Duodenal mucosa (tissue), 2 donors: ENCODE results near the gene ULK4.

Experiments used
- H3K27ac ChIP-seq: one replicate; pipeline ENCODE4 v1.7.0; 2013; ENCODE audit warnings: low read depth, low read length
- H3K27me3 ChIP-seq, 2 donors: one replicate each; pipeline ENCODE4 v1.7.0; 2013; ENCODE audit warnings: low read length in 2 of 2, control low read depth in 1 of 2; ENCODE audit not compliant: insufficient read depth in 2 of 2, control insufficient read depth in 1 of 2
- H3K36me3 ChIP-seq, 2 donors: one replicate each; pipeline ENCODE4 v1.7.0; 2013; ENCODE audit warnings: low read length in 2 of 2, control low read depth in 1 of 2; ENCODE audit not compliant: insufficient read depth in 2 of 2, control insufficient read depth in 1 of 2
- H3K4me1 ChIP-seq, 2 donors: one replicate each; pipeline ENCODE4 v1.7.0; 2013; ENCODE audit warnings: low read length in 2 of 2, control low read depth in 1 of 2; ENCODE audit not compliant: insufficient read depth in 2 of 2, control insufficient read depth in 1 of 2
- H3K4me3 ChIP-seq, 2 donors: one replicate each; pipeline ENCODE4 v1.7.0; 2013; ENCODE audit warnings: low read length in 2 of 2, low read depth in 1 of 2
- H3K9ac ChIP-seq, 2 donors: one replicate each; pipeline ENCODE4 v1.7.0; 2013; ENCODE audit warnings: low read length in 2 of 2, low read depth in 1 of 2
- H3K9me3 ChIP-seq, 2 donors: one replicate each; pipeline ENCODE4 v1.7.0; 2013; ENCODE audit warnings: low read length in 2 of 2, control low read depth in 1 of 2; ENCODE audit not compliant: control insufficient read depth in 1 of 2

Gene ULK4

GRCh38 chr3:41961751-41962679, at the start of gene ULK4:
TSS of gene ULK4 (minus strand) at chr3:41962103. CDS start at chr3:41954759, 7,344 bp downstream.
- no peaks in the 10 kb centered on the region for H3K9me3 ChIP-seq
- peak within 1 kb of the TSS; percentile 85 to 95 for H3K4me3 ChIP-seq
- H3K27ac ChIP-seq = peak within 1 kb of the TSS; percentile 45
- peak within 1 kb of the TSS; percentile 64 to 69 for H3K9ac ChIP-seq
- H3K27me3 ChIP-seq = no peaks in the 10 kb centered on the region
- no peaks in the 10 kb centered on the region for H3K36me3 ChIP-seq
- peaks cover 5 to 7% of the 10 kb centered on the region in 2 donors for H3K4me1 ChIP-seq

- no peak overlapping the region for H3K4me3 ChIP-seq
- H3K27me3 ChIP-seq = no peaks in the 10 kb centered on the region
- H3K27ac ChIP-seq = no peak overlapping the region
- no peaks in the 10 kb centered on the region for H3K36me3 ChIP-seq
- H3K9me3 ChIP-seq = no peaks in the 10 kb centered on the region
- H3K9ac ChIP-seq = no peak overlapping the region
- peaks cover 15 to 19% of the 10 kb centered on the region in 2 donors for H3K4me1 ChIP-seq
These were observed 48.6 kb upstream of the ULK4 start for GRCh38 chr3:42010530-42010929.

GRCh38 chr3:42009456-42009855, 47.6 kb upstream of the ULK4 start:
- no peak overlapping the region for H3K4me3 ChIP-seq
- no peaks in the 10 kb centered on the region for H3K36me3 ChIP-seq
- H3K27ac ChIP-seq = no peak overlapping the region
- no peaks in the 10 kb centered on the region for H3K9me3 ChIP-seq
- H3K4me1 ChIP-seq = peaks cover 7 to 8% of the 10 kb centered on the region in 2 donors
- no peaks in the 10 kb centered on the region for H3K27me3 ChIP-seq
- H3K9ac ChIP-seq = no peak overlapping the region

GRCh38 chr3:42007785-42008184, 45.9 kb upstream of the ULK4 start:
- H3K36me3 ChIP-seq = no peaks in the 10 kb centered on the region
- H3K9ac ChIP-seq = no peak overlapping the region
- no peak overlapping the region for H3K4me3 ChIP-seq
- peaks cover 4 to 6% of the 10 kb centered on the region in 2 donors for H3K4me1 ChIP-seq
- no peak overlapping the region for H3K27ac ChIP-seq
- no peaks in the 10 kb centered on the region for H3K9me3 ChIP-seq
- no peaks in the 10 kb centered on the region for H3K27me3 ChIP-seq

- no peaks in the 10 kb centered on the region for H3K9me3 ChIP-seq
- H3K27ac ChIP-seq = no peak overlapping the region
- H3K9ac ChIP-seq = no peak overlapping the region
- H3K36me3 ChIP-seq = no peaks in the 10 kb centered on the region
- no peak overlapping the region for H3K4me3 ChIP-seq
- H3K4me1 ChIP-seq = no peaks in the 10 kb centered on the region
- H3K27me3 ChIP-seq = no peaks in the 10 kb centered on the region
These were observed 43.5 kb upstream of the ULK4 start for GRCh38 chr3:42005401-42005800.

GRCh38 chr3:42002790-42003189, 40.9 kb upstream of the ULK4 start:
- Histone ChIP-seq H3K9ac (no peak overlapping the region), H3K4me1 (no peaks in the 10 kb centered on the region), H3K36me3 (no peaks in the 10 kb centered on the region)

GRCh38 chr3:42001777-42002176, 39.9 kb upstream of the ULK4 start:
- H3K9me3 ChIP-seq = no peaks in the 10 kb centered on the region
- no peaks in the 10 kb centered on the region for H3K36me3 ChIP-seq
- no peaks in the 10 kb centered on the region for H3K27me3 ChIP-seq
- H3K9ac ChIP-seq = no peak overlapping the region
- H3K4me1 ChIP-seq = no peaks in the 10 kb centered on the region
- no peak overlapping the region for H3K27ac ChIP-seq
- H3K4me3 ChIP-seq = no peak overlapping the region

More at GRCh38 chr3:42002790-42003189, 40.9 kb upstream of the ULK4 start:
- no peaks in the 10 kb centered on the region for H3K27me3 ChIP-seq
- no peak overlapping the region for H3K27ac ChIP-seq
- H3K4me3 ChIP-seq = no peak overlapping the region
- no peaks in the 10 kb centered on the region for H3K9me3 ChIP-seq

- no peak overlapping the region for H3K27ac ChIP-seq
- H3K9ac ChIP-seq = no peak overlapping the region
- no peaks in the 10 kb centered on the region for H3K9me3 ChIP-seq
- H3K4me1 ChIP-seq = no peaks in the 10 kb centered on the region
- H3K4me3 ChIP-seq = no peak overlapping the region
- H3K27me3 ChIP-seq = no peaks in the 10 kb centered on the region
- H3K36me3 ChIP-seq = no peaks in the 10 kb centered on the region
These were observed 38.0 kb upstream of the ULK4 start for GRCh38 chr3:41999909-42000308.

- Histone ChIP-seq H3K27ac (no peak overlapping the region), H3K27me3 (no peaks in the 10 kb centered on the region), H3K4me3 (no peak overlapping the region), H3K4me1 (no peaks in the 10 kb centered on the region), H3K9ac (no peak overlapping the region), H3K9me3 (no peaks in the 10 kb centered on the region), H3K36me3 (no peaks in the 10 kb centered on the region)
These were observed 36.0 kb upstream of the ULK4 start for GRCh38 chr3:41997702-41998550.

- Histone ChIP-seq H3K36me3 (no peaks in the 10 kb centered on the region), H3K4me3 (no peak overlapping the region), H3K4me1 (no peaks in the 10 kb centered on the region), H3K27me3 (no peaks in the 10 kb centered on the region), H3K9me3 (no peaks in the 10 kb centered on the region), H3K27ac (no peak overlapping the region), H3K9ac (no peak overlapping the region)
These were observed 29.5 kb upstream of the ULK4 start for GRCh38 chr3:41991437-41991836.
